ENCODE measurements around the gene SLC16A8. TPM values are rescaled to one million over a fixed set of nuclear protein-coding genes. Genes with fewer than 3 reads are reported as not detected.

Gene SLC16A8
- total and polyA plus RNA-seq, 9 donors = 0.39 to 0.52 TPM; not detected in 7

- peak in 1 of 5 donors; percentile 16 for DNase-seq
- Histone ChIP-seq H3K9me3 (no peaks in the 10 kb centered on the region), H3K27me3 (no peaks in the 10 kb centered on the region), H3K27ac (no peak overlapping the region), H3K4me1 (ENCODE audit: insufficient read depth) (peaks cover 10% of the 10 kb centered on the region), H3K36me3 (no peaks in the 10 kb centered on the region), H3K4me3 (no peak overlapping the region)
- intact Hi-C loops (cut with DNase I) = no loop called here
- WGBS, 3 donors = 7 to 23% (median 20%) methylated on average over 33 to 52 of the region's 52 CpGs
- TF ChIP-seq POLR2A (IDR thresholded peaks at IDR 0.05) = no peak
- TF ChIP-seq CTCF (IDR thresholded peaks at IDR 0.05) = no peak
- TF ChIP-seq EP300 (IDR thresholded peaks at IDR 0.05) = no peak
These were observed 1.8 kb downstream of the SLC16A8 start for GRCh38 chr22:38081941-38082828.

GRCh38 chr22:38081636-38081940, 2.4 kb downstream of the SLC16A8 start:
- Histone ChIP-seq H3K27me3 (no peaks in the 10 kb centered on the region), H3K9me3 (no peaks in the 10 kb centered on the region), H3K4me1 (ENCODE audit: insufficient read depth) (peaks cover 10% of the 10 kb centered on the region), H3K4me3 (no peak overlapping the region), H3K27ac (no peak overlapping the region), H3K36me3 (no peaks in the 10 kb centered on the region)
- TF ChIP-seq CTCF (IDR thresholded peaks at IDR 0.05) (no peak), EP300 (IDR thresholded peaks at IDR 0.05) (no peak), POLR2A (IDR thresholded peaks at IDR 0.05) (no peak)
- DNase-seq = peak in 1 of 5 donors; percentile 20
- intact Hi-C loops (cut with DNase I) = no loop called here
- 0 to 9% (median 5%) methylated on average over 6 to 17 of the region's 17 CpGs for WGBS, 3 donors

- Histone ChIP-seq H3K4me1 (ENCODE audit: insufficient read depth) (peaks cover 10% of the 10 kb centered on the region), H3K9me3 (no peaks in the 10 kb centered on the region), H3K27ac (no peak overlapping the region), H3K4me3 (no peak overlapping the region), H3K27me3 (no peaks in the 10 kb centered on the region), H3K36me3 (no peaks in the 10 kb centered on the region)
- intact Hi-C loops (cut with DNase I) = no loop called here
- WGBS, 3 donors = 2 to 10% (median 5%) methylated on average over 15 to 110 of the region's 110 CpGs
- TF ChIP-seq CTCF (IDR thresholded peaks at IDR 0.05) (no peak), EP300 (IDR thresholded peaks at IDR 0.05) (no peak), POLR2A (IDR thresholded peaks at IDR 0.05) (no peak)
- DNase-seq = peak in 2 of 5 donors; percentile 19 to 21
These were observed 2.9 kb downstream of the SLC16A8 start for GRCh38 chr22:38080850-38081635.

GRCh38 chr22:38080474-38080849, 3.5 kb downstream of the SLC16A8 start:
- Histone ChIP-seq H3K27me3 (no peaks in the 10 kb centered on the region), H3K27ac (no peak overlapping the region), H3K4me3 (no peak overlapping the region), H3K36me3 (no peaks in the 10 kb centered on the region), H3K4me1 (ENCODE audit: insufficient read depth) (peaks cover 10% of the 10 kb centered on the region), H3K9me3 (no peaks in the 10 kb centered on the region)
- 43 to 49% (median 45%) methylated on average over 11 of the region's 11 CpGs for WGBS, 3 donors
- peak in 2 of 5 donors; percentile 17 to 26 for DNase-seq
- intact Hi-C loops (cut with DNase I) = no loop called here
- TF ChIP-seq EP300 (IDR thresholded peaks at IDR 0.05) (no peak), POLR2A (IDR thresholded peaks at IDR 0.05) (no peak), CTCF (IDR thresholded peaks at IDR 0.05) (no peak)
